ENCODE data around the gene DNAH10. TPM values are rescaled to one million over a fixed set of nuclear protein-coding genes. Genes with fewer than 3 reads are reported as not detected.

Gene DNAH10
- total and polyA plus RNA-seq, 2 of the 13 experiments (the other 11 are each of a cell fraction or from before 2014, with no cell fraction given) = 0.01 to 0.02 TPM

- no peak for TF ChIP-seq AHDC1 (CRISPR knock-in tag; IDR thresholded peaks at IDR 0.05; ENCODE audit: borderline replicate concordance)
- TF ChIP-seq CENPX (CRISPR knock-in tag; IDR thresholded peaks at IDR 0.05) = no peak
- no peak for TF ChIP-seq ZNF17 (CRISPR knock-in tag; IDR thresholded peaks at IDR 0.05)
- no peak for TF ChIP-seq LCORL (IDR thresholded peaks at IDR 0.05)
- TF ChIP-seq LCORL (CRISPR knock-in tag; IDR thresholded peaks at IDR 0.05) = no peak
- TF ChIP-seq ATRX (CRISPR knock-in tag; IDR thresholded peaks at IDR 0.05; ENCODE audit: borderline replicate concordance) = no peak
- TF ChIP-seq STAG1 (CRISPR knock-in tag; IDR thresholded peaks at IDR 0.05) = peak; percentile 12; the same call in 1 of the 2 replicates
- no peak for TF ChIP-seq FOXC1 (CRISPR knock-in tag; IDR thresholded peaks at IDR 0.05; ENCODE audit: borderline replicate concordance)
- no peak for TF ChIP-seq SETDB1 (CRISPR knock-in tag; IDR thresholded peaks at IDR 0.05; ENCODE audit: borderline replicate concordance)
- no peak for TF ChIP-seq XRCC5 (optimal IDR thresholded peaks at IDR 0.05; ENCODE audit: low read length)
- TF ChIP-seq, protein P1, sequence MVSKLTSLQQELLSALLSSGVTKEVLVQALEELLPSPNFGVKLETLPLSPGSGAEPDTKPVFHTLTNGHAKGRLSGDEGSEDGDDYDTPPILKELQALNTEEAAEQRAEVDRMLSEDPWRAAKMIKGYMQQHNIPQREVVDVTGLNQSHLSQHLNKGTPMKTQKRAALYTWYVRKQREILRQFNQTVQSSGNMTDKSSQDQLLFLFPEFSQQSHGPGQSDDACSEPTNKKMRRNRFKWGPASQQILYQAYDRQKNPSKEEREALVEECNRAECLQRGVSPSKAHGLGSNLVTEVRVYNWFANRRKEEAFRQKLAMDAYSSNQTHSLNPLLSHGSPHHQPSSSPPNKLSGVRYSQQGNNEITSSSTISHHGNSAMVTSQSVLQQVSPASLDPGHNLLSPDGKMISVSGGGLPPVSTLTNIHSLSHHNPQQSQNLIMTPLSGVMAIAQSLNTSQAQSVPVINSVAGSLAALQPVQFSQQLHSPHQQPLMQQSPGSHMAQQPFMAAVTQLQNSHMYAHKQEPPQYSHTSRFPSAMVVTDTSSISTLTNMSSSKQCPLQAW (CRISPR knock-in tag; IDR thresholded peaks at IDR 0.05) = no peak
- TF ChIP-seq ATM (IDR thresholded peaks at IDR 0.05; ENCODE audit: borderline replicate concordance) = no peak
- TF ChIP-seq PHF21A (CRISPR knock-in tag; IDR thresholded peaks at IDR 0.05) = no peak; the same call in 1 of the 2 replicates
- TF ChIP-seq EHMT2 (IDR thresholded peaks at IDR 0.05; ENCODE audit: borderline replicate concordance, low read depth, low read length) = no peak
- TF ChIP-seq RFX3 (CRISPR knock-in tag; IDR thresholded peaks at IDR 0.05) = no peak
- no peak for TF ChIP-seq MIER2 (CRISPR knock-in tag; IDR thresholded peaks at IDR 0.05)
- TF ChIP-seq, protein P2, sequence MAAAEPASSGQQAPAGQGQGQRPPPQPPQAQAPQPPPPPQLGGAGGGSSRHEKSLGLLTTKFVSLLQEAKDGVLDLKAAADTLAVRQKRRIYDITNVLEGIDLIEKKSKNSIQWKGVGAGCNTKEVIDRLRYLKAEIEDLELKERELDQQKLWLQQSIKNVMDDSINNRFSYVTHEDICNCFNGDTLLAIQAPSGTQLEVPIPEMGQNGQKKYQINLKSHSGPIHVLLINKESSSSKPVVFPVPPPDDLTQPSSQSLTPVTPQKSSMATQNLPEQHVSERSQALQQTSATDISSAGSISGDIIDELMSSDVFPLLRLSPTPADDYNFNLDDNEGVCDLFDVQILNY (CRISPR knock-in tag; conservative IDR thresholded peaks at IDR 0.05) = no peak
- TF ChIP-seq THAP9 (CRISPR knock-in tag; IDR thresholded peaks at IDR 0.05; ENCODE audit: borderline replicate concordance) = no peak
- TF ChIP-seq CHCHD3 (CRISPR knock-in tag; IDR thresholded peaks at IDR 0.05) = no peak
- TF ChIP-seq ZNF619 (CRISPR knock-in tag; IDR thresholded peaks at IDR 0.05) = no peak
These were observed 209.8 kb downstream of the DNAH10 start (continued) for GRCh38 chr12:123971770-123972456.
